ENCODE measurements around the gene KIF27. TPM values are rescaled to one million over a fixed set of nuclear protein-coding genes. Genes with fewer than 3 reads are reported as not detected.

KIF27 gene
- total RNA-seq, 1 donor = 6.0 TPM

- TF ChIP-seq CTCF (IDR thresholded peaks at IDR 0.05; ENCODE audit: insufficient read depth, low read length) = no peak
- H3K4me3 ChIP-seq (ENCODE audit: low read depth, low read length) = no peak overlapping the region
- DNase-seq (ENCODE audit: low read depth) = no peak
Measured at GRCh38 chr9:83940590-83941303, 19.5 kb upstream of the KIF27 start.

GRCh38 chr9:83937861-83938455 is 16.7 kb upstream of the KIF27 start:
- no peak overlapping the region for H3K4me3 ChIP-seq (ENCODE audit: low read depth, low read length)
- TF ChIP-seq CTCF (IDR thresholded peaks at IDR 0.05; ENCODE audit: insufficient read depth, low read length) = peak; percentile 53
- DNase-seq (ENCODE audit: low read depth) = peak; percentile 74

- no peak for TF ChIP-seq CTCF (IDR thresholded peaks at IDR 0.05; ENCODE audit: insufficient read depth, low read length)
- no peak overlapping the region for H3K4me3 ChIP-seq (ENCODE audit: low read depth, low read length)
- DNase-seq (ENCODE audit: low read depth) = no peak
Measured at GRCh38 chr9:83936523-83936922, 15.3 kb upstream of the KIF27 start.

GRCh38 chr9:83935276-83935935 is 14.2 kb upstream of the KIF27 start:
- H3K4me3 ChIP-seq (ENCODE audit: low read depth, low read length) = no peak overlapping the region
- peak; percentile 92 for DNase-seq (ENCODE audit: low read depth)
- TF ChIP-seq CTCF (IDR thresholded peaks at IDR 0.05; ENCODE audit: insufficient read depth, low read length) = no peak

- TF ChIP-seq CTCF (IDR thresholded peaks at IDR 0.05; ENCODE audit: insufficient read depth, low read length) = no peak
- peak; percentile 73 for DNase-seq (ENCODE audit: low read depth)
- H3K4me3 ChIP-seq (ENCODE audit: low read depth, low read length) = no peak overlapping the region
Measured at GRCh38 chr9:83934569-83935275, 13.5 kb upstream of the KIF27 start.

GRCh38 chr9:83933790-83934189 is 12.6 kb upstream of the KIF27 start:
- DNase-seq (ENCODE audit: low read depth) = peak; percentile 75
- no peak for TF ChIP-seq CTCF (IDR thresholded peaks at IDR 0.05; ENCODE audit: insufficient read depth, low read length)
- no peak overlapping the region for H3K4me3 ChIP-seq (ENCODE audit: low read depth, low read length)
